Tibial nerve (tissue), 4 donors: ENCODE measurements around the gene GPC6. TPM values are rescaled to one million over a fixed set of nuclear protein-coding genes. Genes with fewer than 3 reads are reported as not detected.

Source experiments
- DNase-seq, 2 donors: peaks; one replicate each; pipeline ENCODE4 v3.0.0-alpha.2; 2019; ENCODE audit warnings: low spot score in 2 of 2
- H3K27ac ChIP-seq, 4 donors: fragments of 200-600 bp; sonication (generic) in 3 of 4; one replicate each; pipeline ENCODE4 v1.5.1; 2017 to 2019; ENCODE audit warnings: mild to moderate bottlenecking in 1 of 4
- H3K27me3 ChIP-seq, 2 donors: fragments of 200-600 bp; sonication (generic) in 1 of 2; one replicate each; pipeline versions ENCODE4 v1.5.1 to v1.6.0; 2017 to 2019
- H3K36me3 ChIP-seq, 3 donors: fragments of 200-600 bp; sonication (generic); one replicate each; pipeline ENCODE4 v1.5.1; 2018 to 2019
- H3K4me1 ChIP-seq, 4 donors: fragments of 200-600 bp; sonication (generic) in 3 of 4; one replicate each; pipeline ENCODE4 v1.5.1; 2017 to 2019
- H3K4me3 ChIP-seq, 4 donors: fragments of 200-600 bp; sonication (generic) in 3 of 4; one replicate each; pipeline ENCODE4 v1.5.1; 2017 to 2019; ENCODE audit warnings: mild to moderate bottlenecking in 1 of 4, moderate library complexity in 1 of 4
- H3K9me3 ChIP-seq, 4 donors: fragments of 200-600 bp; sonication (generic) in 3 of 4; one replicate each; pipeline ENCODE4 v1.5.1; 2017 to 2019
- EP300 ChIP-seq, 2 donors: sonication (generic); formaldehyde crosslinking; IDR thresholded peaks; one replicate each; pipeline ENCODE4 v1.6.1; 2017; ENCODE audit warnings: antibody characterized with exemption in 2 of 2, mild to moderate bottlenecking in 1 of 2
- POLR2A ChIP-seq, 2 donors: fragments of 450-650 bp; IDR thresholded peaks; one replicate each; pipeline ENCODE4 v1.6.1; 2017; ENCODE audit warnings: antibody characterized with exemption in 2 of 2, mild to moderate bottlenecking in 2 of 2, moderate library complexity in 2 of 2
- WGBS, 2 donors: methylation state at CpG; one replicate each; pipeline ENCODE4 v1.1.5; 2018; 5-methylcytosine and 5-hydroxymethylcytosine counted together
- total RNA-seq, 4 donors: library from RNA; depleted of rRNA; stranded (reverse); fragments of >200 nt; gene quantifications; one replicate each; pipeline ENCODE4 v1.1.0, GENCODE V29; 2016
- TF ChIP-seq, protein P1 (sequence below), 5 experiments: fragments of 200-600 bp in 3 of 5; fragments of 450-650 bp in 2 of 5; sonication (generic) in 3 of 5; IDR thresholded peaks; one replicate each; pipeline ENCODE4 v1.5.1; 2016 to 2019; ENCODE audit warnings: antibody characterized with exemption in 5 of 5, mild to moderate bottlenecking in 3 of 5, moderate library complexity in 2 of 5

GPC6 gene
- total RNA-seq, 4 donors from 2014 or later = 21.9 to 39.5 (median 29.8) TPM

DNA sequence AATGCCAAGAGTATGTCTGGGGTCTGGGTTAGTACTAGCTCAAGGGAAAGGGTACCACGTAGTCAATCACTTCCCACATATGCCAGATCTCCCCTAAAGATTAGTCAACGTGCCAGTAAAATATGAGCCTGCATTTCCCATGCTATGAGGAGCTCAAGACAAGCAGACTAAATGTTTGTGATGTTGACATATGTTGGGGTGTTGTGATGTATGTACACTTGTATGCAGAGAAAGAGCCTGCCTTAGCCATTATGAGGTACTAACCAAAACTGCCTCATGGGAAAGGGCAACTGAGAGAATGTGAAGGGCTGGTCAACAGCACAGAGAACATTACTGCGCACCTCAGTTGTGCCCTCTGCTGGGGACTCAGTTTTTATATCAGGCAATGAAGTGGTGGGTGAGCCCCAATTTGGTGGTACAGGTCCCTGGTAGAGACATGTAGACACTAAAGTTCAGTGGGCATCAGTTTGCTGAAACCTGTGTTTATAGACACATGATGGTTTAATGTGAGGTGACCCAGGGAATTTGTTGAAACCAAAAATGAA is 965.9 kb downstream of the GPC6 start:
- 72 to 85% methylated on average over 3 of the region's 3 CpGs for WGBS, 2 donors
- Histone ChIP-seq H3K9me3 (no peaks in the 10 kb centered on the region), H3K4me1 (no peaks in the 10 kb centered on the region), H3K27ac (no peak overlapping the region), H3K4me3 (no peak overlapping the region), H3K36me3 (no peaks in the 10 kb centered on the region), H3K27me3 (no peaks in the 10 kb centered on the region)
- TF ChIP-seq, protein P1, sequence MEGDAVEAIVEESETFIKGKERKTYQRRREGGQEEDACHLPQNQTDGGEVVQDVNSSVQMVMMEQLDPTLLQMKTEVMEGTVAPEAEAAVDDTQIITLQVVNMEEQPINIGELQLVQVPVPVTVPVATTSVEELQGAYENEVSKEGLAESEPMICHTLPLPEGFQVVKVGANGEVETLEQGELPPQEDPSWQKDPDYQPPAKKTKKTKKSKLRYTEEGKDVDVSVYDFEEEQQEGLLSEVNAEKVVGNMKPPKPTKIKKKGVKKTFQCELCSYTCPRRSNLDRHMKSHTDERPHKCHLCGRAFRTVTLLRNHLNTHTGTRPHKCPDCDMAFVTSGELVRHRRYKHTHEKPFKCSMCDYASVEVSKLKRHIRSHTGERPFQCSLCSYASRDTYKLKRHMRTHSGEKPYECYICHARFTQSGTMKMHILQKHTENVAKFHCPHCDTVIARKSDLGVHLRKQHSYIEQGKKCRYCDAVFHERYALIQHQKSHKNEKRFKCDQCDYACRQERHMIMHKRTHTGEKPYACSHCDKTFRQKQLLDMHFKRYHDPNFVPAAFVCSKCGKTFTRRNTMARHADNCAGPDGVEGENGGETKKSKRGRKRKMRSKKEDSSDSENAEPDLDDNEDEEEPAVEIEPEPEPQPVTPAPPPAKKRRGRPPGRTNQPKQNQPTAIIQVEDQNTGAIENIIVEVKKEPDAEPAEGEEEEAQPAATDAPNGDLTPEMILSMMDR (IDR thresholded peaks at IDR 0.05) = peak in 1 of 5 experiments; percentile 19
- no peak for TF ChIP-seq EP300 (IDR thresholded peaks at IDR 0.05)
- TF ChIP-seq POLR2A (IDR thresholded peaks at IDR 0.05) = no peak
- peak in 1 of 2 donors; percentile 30 for DNase-seq

DNA sequence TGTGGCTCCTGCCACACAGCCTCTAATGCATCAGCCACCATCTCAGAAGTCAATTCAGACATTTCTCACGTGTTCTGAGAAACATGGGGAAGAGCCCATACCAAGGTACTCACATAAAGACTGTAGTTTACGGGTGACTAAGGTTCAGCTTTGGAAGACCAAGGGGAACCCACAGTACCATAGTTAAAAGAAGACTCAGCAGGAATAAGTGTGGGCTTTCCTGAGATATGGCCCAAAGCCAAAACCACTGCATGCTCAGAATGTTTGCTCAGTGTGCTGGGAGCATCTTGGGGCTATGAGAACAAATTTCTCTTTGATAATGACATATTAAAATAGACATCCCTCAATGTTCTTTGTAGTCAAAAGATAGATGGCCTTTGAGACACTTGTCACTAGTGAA is 969.1 kb downstream of the GPC6 start:
- no peak overlapping the region for H3K27ac ChIP-seq

DNA sequence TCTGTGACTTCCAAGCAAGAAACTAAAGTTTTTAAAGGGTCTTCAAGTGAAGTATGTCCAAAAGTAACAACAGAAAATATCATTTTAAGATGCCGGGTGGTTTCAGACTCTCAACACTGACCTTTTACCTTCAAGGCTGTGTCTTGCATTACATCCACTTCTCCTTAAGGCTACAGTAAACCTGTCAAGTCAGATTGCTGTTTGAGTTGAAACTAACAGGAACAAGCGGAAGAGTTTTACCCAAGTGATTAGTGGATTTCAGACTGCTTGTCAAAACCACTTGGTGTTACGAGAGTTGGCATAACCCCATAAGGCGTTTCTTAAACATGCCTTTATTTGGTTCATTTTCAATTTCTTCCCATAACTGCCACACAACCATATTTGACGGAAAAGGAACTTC is 969.8 kb downstream of the GPC6 start:
- TF ChIP-seq POLR2A (IDR thresholded peaks at IDR 0.05) = no peak
- TF ChIP-seq EP300 (IDR thresholded peaks at IDR 0.05) = no peak
- TF ChIP-seq, protein P1 (IDR thresholded peaks at IDR 0.05) = no peak
- H3K27me3 ChIP-seq = no peaks in the 10 kb centered on the region
- H3K27ac ChIP-seq = no peak overlapping the region
- no peaks in the 10 kb centered on the region for H3K9me3 ChIP-seq
- 68 to 69% methylated on average over 5 of the region's 5 CpGs for WGBS, 2 donors
- no peak for DNase-seq
- H3K4me1 ChIP-seq = no peaks in the 10 kb centered on the region
- no peaks in the 10 kb centered on the region for H3K36me3 ChIP-seq
- no peak overlapping the region for H3K4me3 ChIP-seq

More for the DNA sequence above, 969.1 kb downstream of the GPC6 start:
- Histone ChIP-seq H3K4me1 (no peaks in the 10 kb centered on the region), H3K36me3 (no peaks in the 10 kb centered on the region), H3K9me3 (no peaks in the 10 kb centered on the region), H3K27me3 (no peaks in the 10 kb centered on the region), H3K4me3 (no peak overlapping the region)
- 75 to 89% methylated on average over 2 of the region's 2 CpGs for WGBS, 2 donors
- DNase-seq = no peak
- TF ChIP-seq, protein P1 (IDR thresholded peaks at IDR 0.05) = no peak
- no peak for TF ChIP-seq POLR2A (IDR thresholded peaks at IDR 0.05)
- no peak for TF ChIP-seq EP300 (IDR thresholded peaks at IDR 0.05)

DNA sequence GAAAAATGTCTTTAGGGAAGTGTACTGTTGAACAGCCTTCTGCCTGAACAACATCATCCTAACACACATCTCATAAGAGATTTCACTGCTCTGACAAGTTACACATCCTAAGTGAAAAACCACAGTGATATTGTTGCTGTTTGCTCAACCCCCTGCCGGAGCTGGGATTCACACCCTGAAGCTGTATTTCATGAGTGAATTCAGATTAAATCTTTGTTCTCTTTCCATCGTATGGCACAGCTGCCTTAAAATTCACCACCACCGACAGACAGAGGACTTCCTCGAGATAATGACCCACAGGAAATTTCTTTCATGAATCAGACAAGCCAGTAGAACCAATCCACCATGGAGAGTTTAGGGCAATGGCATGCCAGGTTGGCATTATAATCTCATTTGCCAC is 972.1 kb downstream of the GPC6 start:
- 62 to 72% methylated on average over 4 of the region's 4 CpGs for WGBS, 2 donors
- TF ChIP-seq POLR2A (IDR thresholded peaks at IDR 0.05) (no peak), EP300 (IDR thresholded peaks at IDR 0.05) (no peak)
- TF ChIP-seq, protein P1 (IDR thresholded peaks at IDR 0.05) = no peak
- Histone ChIP-seq H3K4me1 (no peaks in the 10 kb centered on the region), H3K4me3 (no peak overlapping the region), H3K9me3 (no peaks in the 10 kb centered on the region), H3K27me3 (no peaks in the 10 kb centered on the region), H3K27ac (no peak overlapping the region), H3K36me3 (no peaks in the 10 kb centered on the region)
- DNase-seq = no peak

DNA sequence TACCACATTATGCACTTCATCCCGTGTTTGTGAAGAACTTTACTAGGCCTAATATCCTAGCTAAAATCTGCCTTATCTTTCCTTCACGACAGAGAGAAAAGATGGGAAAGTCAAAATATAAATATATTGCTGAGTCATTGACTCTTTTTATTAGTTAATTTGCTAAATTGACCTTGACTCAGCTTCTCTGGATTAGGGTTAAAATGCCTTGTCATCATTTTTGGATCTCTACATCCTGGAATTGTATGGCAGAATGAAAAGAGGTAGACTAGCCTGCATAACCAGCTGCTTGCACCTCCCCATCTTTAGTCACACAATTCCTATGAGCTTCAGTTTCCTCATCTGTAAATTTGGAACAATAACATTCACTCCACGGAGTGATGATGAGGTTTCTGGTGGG is 972.5 kb downstream of the GPC6 start:
- Histone ChIP-seq H3K9me3 (no peaks in the 10 kb centered on the region), H3K4me1 (no peaks in the 10 kb centered on the region), H3K4me3 (no peak overlapping the region), H3K27me3 (no peaks in the 10 kb centered on the region), H3K27ac (no peak overlapping the region), H3K36me3 (no peaks in the 10 kb centered on the region)
- no peak for DNase-seq
- TF ChIP-seq POLR2A (IDR thresholded peaks at IDR 0.05) = no peak
- TF ChIP-seq, protein P1 (IDR thresholded peaks at IDR 0.05) = no peak
- TF ChIP-seq EP300 (IDR thresholded peaks at IDR 0.05) = no peak
- WGBS, 2 donors = 82 to 89% methylated on average over 3 of the region's 3 CpGs
